NCI-H1436 (cell line): ENCODE data around the gene PPL.

ENCODE experiments used
- DNase-seq: peaks from one replicate; lab custom pipeline; 2025; lab: John Stamatoyannopoulos, UW

The PPL gene

DNA sequence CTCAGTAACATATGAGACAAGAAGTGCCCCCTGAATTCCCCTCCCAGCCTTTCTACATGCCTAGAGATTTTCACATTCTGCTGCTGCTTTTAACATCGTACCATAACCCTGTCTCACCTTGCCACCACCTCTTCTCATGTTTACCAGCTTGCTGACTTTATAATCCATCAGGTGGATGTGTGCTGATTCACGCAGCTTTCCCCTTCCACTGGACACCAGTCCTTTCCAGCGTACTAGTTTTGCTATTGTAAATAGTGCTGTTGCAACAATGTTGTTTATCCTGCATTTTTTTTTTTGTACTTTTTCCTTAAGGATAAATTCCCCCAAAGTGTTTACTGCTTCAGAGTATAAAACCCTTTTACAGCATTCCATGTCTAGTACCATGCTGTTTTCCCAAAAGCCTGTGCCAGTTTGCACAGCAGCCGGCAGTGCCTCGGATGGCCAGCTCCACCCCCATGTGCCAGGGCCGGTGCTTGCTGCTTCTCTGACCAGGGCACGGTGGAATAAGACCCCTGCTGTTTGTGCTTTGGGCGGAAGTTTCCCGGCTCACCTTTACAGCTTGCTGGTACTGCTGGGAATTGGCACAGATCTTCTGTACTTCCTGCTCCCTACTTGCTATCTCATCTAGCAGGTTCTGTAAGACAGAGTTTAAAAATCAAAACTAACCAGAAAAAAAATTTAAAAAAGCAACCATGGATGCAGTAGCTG is 48.4 kb downstream of the PPL start:
- DNase-seq, result no peak

DNA sequence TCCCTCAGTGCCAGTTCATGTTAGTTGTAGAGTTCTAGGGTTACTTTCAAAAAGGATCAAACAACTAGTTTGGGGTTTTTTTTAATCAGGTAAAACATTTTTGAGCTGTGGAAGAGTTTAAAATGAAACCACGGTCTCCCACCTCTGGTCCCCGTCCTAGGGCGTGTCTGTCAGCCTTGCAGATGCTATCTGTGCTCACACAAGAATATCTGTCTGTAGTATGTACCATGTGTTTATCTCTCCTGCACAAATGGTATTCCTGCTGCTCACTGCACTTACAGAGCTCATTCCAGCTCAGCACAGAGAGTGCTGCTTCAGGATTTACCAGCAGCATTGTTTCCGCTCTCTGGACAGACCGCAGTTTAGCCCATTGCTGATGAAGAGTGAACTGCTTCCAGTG is 50.8 kb downstream of the PPL start:
- DNase-seq, result no peak

- no peak for DNase-seq
These were observed 51.7 kb downstream of the PPL start for GRCh38 chr16:4884972-4885874.

- DNase-seq, result no peak
These were observed 52.7 kb downstream of the PPL start for GRCh38 chr16:4884209-4884608.

- no peak for DNase-seq
These were observed 53.4 kb downstream of the PPL start for GRCh38 chr16:4883501-4883900.

DNA sequence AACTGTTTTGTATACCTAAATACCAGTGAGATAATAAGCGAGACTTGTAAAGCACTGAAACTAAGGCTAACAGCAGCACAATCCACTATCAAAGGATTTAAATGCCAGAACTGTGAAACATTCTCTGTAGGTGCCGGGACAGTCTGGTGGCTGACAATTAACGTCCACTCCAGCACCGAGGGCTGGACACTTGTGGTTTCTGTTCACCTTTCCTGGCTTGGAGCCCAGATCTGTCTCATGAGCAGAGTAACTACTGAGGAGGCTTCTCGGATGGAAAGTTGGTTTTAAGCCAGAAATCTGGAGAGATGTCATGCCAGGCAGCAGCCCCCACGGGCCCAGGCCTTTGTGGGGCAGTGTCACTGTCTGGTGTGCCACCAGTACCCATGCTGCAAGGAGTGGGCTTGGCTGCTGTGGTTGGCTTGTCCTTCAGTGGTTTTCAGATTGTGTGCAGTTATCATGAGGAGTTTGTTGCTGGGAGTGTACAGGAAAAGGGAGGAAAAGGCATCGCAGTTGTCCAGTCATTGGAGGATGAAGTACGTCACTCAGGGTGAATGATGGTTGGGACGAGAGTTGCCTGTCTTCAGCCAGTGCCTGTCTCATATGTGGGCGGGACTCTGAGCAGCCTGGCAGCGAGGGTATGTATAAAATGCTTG is 54.2 kb downstream of the PPL start:
- no peak for DNase-seq

- no peak for DNase-seq
These were observed 54.8 kb downstream of the PPL start for GRCh38 chr16:4882000-4882632.

DNA sequence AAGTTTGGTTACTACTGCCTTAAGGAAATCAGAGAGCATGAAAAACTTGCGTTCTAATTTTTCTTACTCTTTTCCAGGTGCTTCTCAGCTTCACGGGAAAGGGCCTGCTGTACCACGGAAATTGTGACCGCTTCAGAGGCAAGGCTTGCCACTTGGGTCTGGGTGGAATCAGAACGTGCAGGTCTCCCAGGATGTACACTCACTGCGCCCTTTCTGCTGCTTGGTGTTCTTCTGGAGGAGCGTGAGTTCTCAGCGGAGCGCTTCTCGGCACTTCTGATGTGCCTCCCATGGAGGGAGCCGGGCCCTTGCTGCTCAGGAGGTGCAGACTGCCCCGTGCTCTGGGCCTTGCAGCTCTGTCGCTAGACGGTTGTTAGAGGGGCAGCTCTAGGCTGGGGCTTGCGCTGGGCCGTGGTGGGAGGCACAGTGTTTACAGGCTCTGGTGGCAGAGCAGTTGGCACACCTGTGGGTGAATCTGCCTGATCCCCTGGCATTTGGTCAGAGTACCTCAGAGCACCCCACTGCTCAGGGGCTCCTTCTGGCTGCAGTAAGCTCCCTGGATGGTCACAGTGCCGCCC is 56.9 kb downstream of the PPL start:
- DNase-seq, result no peak

DNA sequence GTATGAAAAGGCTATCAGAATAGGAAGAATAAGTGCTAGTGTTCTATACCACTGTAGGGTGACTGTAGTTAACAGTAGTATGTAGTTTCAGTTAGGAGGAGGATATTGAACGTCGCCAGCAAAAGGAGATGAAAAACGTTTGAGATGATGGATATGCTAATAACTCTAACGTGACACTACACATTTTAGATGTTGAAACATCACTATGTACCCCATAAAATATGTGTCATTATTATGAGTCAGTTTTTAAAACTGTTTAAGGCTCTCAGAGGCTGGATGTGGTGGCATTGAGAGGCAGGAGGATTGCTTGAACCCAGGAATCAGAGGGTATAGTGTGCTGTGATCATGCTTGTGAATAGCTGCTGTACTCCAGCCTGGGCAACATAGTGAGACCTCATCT is 57.9 kb downstream of the PPL start:
- DNase-seq, result no peak

GRCh38 chr16:4877380-4877685 is 59.6 kb downstream of the PPL start:
- no peak for DNase-seq

GRCh38 chr16:4876646-4877379 is 60.1 kb downstream of the PPL start:
- DNase-seq, result no peak

DNA sequence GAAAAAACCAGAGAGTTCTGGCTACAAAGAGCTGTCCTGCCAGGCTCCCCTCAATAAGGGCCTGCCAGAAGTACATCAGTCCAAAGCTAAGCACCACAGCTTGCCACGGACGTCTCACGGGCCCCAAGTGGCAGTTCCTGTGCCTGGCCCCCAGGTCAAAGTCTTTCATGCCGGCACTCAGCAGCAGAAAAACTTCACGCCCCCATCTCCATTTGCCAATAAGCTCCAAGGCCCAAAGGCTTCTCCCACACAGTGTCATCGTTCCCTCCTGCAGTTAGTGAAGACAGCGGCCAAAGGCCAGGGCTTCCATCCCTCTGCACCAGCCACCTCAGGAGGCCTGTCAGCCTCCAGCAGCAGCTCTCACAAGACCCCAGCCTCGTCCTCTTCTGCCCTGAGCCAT is 62.3 kb downstream of the PPL start:
- no peak for DNase-seq

GRCh38 chr16:4873091-4873490 is 63.9 kb downstream of the PPL start:
- no peak for DNase-seq

- no peak for DNase-seq
These were observed 65.9 kb downstream of the PPL start for GRCh38 chr16:4871071-4871470.

DNA sequence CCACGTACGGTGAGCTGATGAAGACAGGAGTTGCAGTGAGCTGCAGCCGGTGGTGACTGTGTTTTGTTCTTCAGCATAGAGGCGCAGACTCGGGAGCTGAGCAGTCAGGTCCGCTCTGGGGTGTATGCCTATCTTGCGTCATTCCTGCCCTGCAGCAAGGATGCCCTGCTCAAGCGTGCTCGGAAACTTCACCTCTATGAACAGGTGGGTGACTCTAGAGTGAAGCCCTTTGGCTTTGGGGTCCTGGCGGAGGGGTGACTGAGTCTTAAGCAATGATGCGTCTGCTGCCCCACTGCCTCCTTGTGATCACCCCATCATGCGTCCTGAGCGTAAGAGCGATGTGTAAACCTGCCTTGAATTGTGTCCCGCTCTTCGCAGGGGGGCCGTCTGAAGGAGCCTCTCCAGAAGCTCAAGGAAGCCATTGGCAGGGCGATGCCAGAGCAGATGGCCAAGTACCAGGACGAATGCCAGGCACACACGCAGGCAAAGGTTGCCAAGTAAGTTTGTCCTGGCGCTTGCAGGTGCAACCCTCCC is 66.7 kb downstream of the PPL start:
- DNase-seq, result no peak

- DNase-seq, result no peak
These were observed 67.7 kb downstream of the PPL start for GRCh38 chr16:4869147-4869805.

DNA sequence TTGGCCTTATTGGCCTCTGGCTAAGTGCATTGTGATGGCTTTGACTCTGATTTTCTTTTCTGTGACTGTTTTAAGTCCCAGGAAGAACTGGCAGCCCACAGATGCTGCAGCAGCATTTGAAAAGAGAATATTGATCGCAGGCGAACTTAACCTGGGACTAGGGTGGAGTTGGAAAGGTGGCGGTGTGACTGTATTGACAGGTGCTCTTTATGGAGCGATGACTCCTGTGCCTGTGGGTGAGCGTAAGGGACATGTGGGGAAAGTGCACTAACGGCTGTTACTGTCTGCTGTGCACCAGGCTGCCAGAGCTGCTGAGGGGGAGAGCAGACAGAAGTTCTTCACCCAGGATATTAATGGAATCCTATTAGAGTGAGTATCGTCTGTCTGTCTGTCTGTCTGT is 68.4 kb downstream of the PPL start:
- DNase-seq, result no peak

DNA sequence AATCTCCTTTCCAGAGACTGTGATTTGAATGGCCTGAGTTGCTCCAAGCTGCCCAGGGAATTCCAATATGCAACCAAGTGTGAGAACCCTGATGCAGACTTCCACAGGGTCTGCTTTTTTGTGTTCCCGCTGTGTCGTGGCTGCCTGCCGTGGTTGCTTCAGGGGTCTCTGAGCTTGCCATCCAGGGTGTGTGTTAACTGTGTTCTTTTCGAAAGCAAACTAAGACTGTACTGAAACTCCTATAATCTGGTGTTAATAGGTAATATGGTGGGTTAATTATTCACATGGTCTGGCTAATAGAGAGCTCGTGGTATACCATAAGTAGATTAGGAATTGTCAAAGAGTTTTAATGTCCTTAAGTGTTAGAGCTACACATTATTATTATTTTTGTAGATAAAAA is 68.9 kb downstream of the PPL start:
- DNase-seq, result no peak

GRCh38 chr16:4866586-4866985 is 70.4 kb downstream of the PPL start:
- no peak for DNase-seq

DNA sequence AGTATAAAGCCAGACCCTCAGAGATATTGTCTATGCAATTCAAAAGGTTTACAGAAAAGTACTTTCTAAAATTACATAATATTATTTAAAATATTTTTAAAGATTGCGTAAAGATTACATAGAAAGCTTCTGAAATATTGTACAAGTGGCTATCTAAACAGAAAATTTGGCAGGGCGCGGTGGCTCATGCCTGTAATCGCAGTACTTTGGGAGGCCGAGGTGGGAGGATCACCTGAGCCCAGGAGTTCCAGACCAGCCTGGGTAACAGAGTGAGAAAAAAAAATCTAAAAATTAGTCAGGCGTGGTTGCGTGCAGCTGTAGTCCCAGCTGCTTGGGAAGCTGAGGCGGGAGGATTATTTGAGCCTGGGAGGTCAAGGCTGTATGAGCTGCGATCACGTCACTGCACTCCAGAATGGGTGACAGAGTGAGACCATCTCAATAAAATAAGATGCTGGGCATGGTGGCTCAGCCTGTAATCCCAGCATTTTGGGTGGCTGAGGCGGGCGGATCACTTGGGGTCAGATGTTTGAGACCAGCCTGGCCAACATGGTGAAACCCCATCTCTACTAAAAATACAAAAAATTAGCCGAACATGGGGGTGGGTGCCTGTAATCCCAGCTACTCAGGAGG is 71.6 kb downstream of the PPL start:
- no peak for DNase-seq
